Kidney (tissue), 14 donors: ENCODE measurements around the gene ABCG1. TPM values are rescaled to one million over a fixed set of nuclear protein-coding genes. Genes with fewer than 3 reads are reported as not detected.

ENCODE experiments used
- DNase-seq, 5 donors: peaks; one replicate each; pipeline ENCODE4 v3.0.0-alpha.2; 2013 to 2020
- FAIRE-seq: peaks from 2 replicates; lab custom pipeline; 2012; peaks lifted over from hg19 to GRCh38; lab: Jason Lieb, UNC
- H3K27ac ChIP-seq, 2 donors: one replicate each; pipeline ENCODE4 v1.7.0; 2013; ENCODE audit warnings: low read depth in 2 of 2, low read length in 2 of 2, inconsistent platforms in 1 of 2
- H3K27me3 ChIP-seq: one replicate; pipeline ENCODE4 v1.7.1; 2013; ENCODE audit warnings: low read length, inconsistent platforms; ENCODE audit not compliant: control insufficient read depth, insufficient read depth
- H3K36me3 ChIP-seq, 3 donors: one replicate each; pipeline versions ENCODE4 v1.7.0 to v1.7.1; 2013; ENCODE audit warnings: low read length in 3 of 3, control low read depth in 1 of 3, inconsistent platforms in 1 of 3; ENCODE audit not compliant: insufficient read depth in 3 of 3, control insufficient read depth in 2 of 3
- H3K4me1 ChIP-seq, 3 donors: one replicate each; pipeline versions ENCODE4 v1.7.0 to v1.7.1; 2013; ENCODE audit warnings: low read length in 3 of 3, inconsistent platforms in 1 of 3, low read depth in 1 of 3; ENCODE audit not compliant: control insufficient read depth in 2 of 3, insufficient read depth in 2 of 3
- H3K4me3 ChIP-seq, 3 donors: one replicate each; pipeline versions ENCODE4 v1.7.0 to v1.8.1; 2013; ENCODE audit warnings: low read length in 3 of 3, control low read depth in 1 of 3, inconsistent platforms in 1 of 3
- H3K9ac ChIP-seq, 3 donors: one replicate each; pipeline versions ENCODE4 v1.7.0 to v1.7.1; 2013; ENCODE audit warnings: low read length in 3 of 3, control low read depth in 1 of 3, inconsistent platforms in 1 of 3
- H3K9me3 ChIP-seq, 3 donors: one replicate each; pipeline versions ENCODE4 v1.7.0 to v1.7.1; 2013; ENCODE audit warnings: low read length in 3 of 3, control low read depth in 1 of 3, inconsistent platforms in 1 of 3; ENCODE audit not compliant: control insufficient read depth in 2 of 3, insufficient read depth in 1 of 3
- intact Hi-C: fragments of 100-400 bp; cut with DNase I; formaldehyde crosslinking; loops from one replicate; pipeline ENCODE4 v1.11.1; 2022
- polyA plus RNA-seq: library from polyadenylated mRNA; stranded (reverse); fragments of 350-450 nt; fragmentation: Illumina TruSeq; extraction: RNeasy Lipid Tissue Mini Kit (QIAGEN cat#74804); gene quantifications from one replicate; pipeline ENCODE4 v1.2.3, GENCODE V29; 2014; ENCODE audit warnings: low read depth, low replicate concordance; ENCODE audit not compliant: insufficient read depth
- total RNA-seq: library from RNA; stranded (reverse); fragmentation: NEBNext Ultra II Directional; extraction: Animal tissue kit (Norgen Biotek cat#: 25700); gene quantifications from one replicate; pipeline ENCODE4 v1.2.1, GENCODE V29; 2021
- TF ChIP-seq, protein P1 (sequence below): IDR thresholded peaks from 3 replicates; pipeline ENCODE4 v1.5.1; 2012; ENCODE audit warnings: mild to moderate bottlenecking, moderate library complexity, borderline replicate concordance; ENCODE audit not compliant: insufficient read depth; ENCODE audit errors: extremely low read depth
- donor health status: control.
- donor health status: control.
- donor health status: control.
- donor health status: control.
- donor health status: control.
- donor health status: DM: yes; HTN: yes; CAD: no.
- donor health status: Normal renal cell carcinoma (clear cell type).

The ABCG1 gene
- total and polyA plus RNA-seq, 2 donors from 2014 or later = 5.6 to 27.6 TPM

DNA sequence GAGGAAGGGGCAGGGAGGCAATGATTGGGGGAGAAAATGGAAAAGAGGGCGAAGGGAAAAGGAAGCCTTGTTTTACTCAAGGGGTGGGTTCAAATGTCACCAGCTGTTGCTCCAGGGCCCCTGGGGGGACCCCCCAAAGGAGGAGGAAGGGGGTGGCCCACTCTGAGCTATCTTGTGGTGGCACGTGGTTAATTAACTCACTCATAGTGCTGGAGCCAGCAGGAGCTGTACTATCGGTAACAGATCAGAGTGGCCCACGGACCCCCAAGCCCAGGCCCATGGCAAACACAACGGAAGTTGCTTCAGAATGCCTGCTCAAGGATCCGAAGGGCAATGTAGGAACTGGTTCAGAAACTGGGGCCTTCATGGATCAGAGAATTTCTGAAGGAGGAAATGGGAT, 124.6 kb downstream of the ABCG1 start:
- H3K9ac ChIP-seq = no peak overlapping the region
- intact Hi-C loops = no loop called here
- no peaks in the 10 kb centered on the region for H3K27me3 ChIP-seq
- H3K27ac ChIP-seq = no peak overlapping the region
- no peak for FAIRE-seq
- no peak overlapping the region for H3K4me3 ChIP-seq
- no peaks in the 10 kb centered on the region for H3K36me3 ChIP-seq
- peaks cover 0 to 3% (median 0%) of the 10 kb centered on the region in 3 donors for H3K4me1 ChIP-seq
- H3K9me3 ChIP-seq = no peaks in the 10 kb centered on the region
- no peak for DNase-seq
- TF ChIP-seq, protein P1, sequence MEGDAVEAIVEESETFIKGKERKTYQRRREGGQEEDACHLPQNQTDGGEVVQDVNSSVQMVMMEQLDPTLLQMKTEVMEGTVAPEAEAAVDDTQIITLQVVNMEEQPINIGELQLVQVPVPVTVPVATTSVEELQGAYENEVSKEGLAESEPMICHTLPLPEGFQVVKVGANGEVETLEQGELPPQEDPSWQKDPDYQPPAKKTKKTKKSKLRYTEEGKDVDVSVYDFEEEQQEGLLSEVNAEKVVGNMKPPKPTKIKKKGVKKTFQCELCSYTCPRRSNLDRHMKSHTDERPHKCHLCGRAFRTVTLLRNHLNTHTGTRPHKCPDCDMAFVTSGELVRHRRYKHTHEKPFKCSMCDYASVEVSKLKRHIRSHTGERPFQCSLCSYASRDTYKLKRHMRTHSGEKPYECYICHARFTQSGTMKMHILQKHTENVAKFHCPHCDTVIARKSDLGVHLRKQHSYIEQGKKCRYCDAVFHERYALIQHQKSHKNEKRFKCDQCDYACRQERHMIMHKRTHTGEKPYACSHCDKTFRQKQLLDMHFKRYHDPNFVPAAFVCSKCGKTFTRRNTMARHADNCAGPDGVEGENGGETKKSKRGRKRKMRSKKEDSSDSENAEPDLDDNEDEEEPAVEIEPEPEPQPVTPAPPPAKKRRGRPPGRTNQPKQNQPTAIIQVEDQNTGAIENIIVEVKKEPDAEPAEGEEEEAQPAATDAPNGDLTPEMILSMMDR = no peak

DNA sequence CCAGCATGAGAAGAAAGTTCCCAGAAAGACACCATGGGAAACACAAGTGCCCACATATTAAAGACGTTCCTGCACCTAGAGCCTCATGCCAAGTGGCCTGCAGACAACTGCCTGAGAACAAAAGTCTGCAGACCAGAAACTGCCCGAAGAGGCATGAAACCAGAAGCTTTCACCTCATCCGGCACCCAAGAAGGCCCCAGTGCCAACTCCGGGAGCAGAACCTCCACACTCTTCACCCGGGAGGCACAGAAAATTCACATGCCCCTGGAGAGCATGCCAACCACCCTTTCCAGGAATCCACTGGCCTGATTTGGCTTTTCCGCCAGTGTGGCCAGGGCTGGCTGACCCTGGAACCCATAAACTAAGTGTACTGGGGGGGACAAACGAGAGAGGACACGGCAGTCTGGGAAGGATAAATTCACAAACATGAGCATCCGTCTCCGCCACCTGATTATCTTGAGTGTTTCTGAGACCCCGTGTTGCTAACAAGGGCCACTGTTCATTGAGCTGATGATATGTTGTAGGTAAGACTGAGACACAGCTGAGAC, 125.1 kb downstream of the ABCG1 start:
- TF ChIP-seq, protein P1 = no peak
- H3K4me1 ChIP-seq = no peaks in the 10 kb centered on the region
- no peak overlapping the region for H3K4me3 ChIP-seq
- no peak overlapping the region for H3K27ac ChIP-seq
- H3K27me3 ChIP-seq = no peaks in the 10 kb centered on the region
- H3K9me3 ChIP-seq = no peaks in the 10 kb centered on the region
- intact Hi-C loops = no loop called here
- DNase-seq = no peak
- no peaks in the 10 kb centered on the region for H3K36me3 ChIP-seq
- no peak for FAIRE-seq
- H3K9ac ChIP-seq = no peak overlapping the region

DNA sequence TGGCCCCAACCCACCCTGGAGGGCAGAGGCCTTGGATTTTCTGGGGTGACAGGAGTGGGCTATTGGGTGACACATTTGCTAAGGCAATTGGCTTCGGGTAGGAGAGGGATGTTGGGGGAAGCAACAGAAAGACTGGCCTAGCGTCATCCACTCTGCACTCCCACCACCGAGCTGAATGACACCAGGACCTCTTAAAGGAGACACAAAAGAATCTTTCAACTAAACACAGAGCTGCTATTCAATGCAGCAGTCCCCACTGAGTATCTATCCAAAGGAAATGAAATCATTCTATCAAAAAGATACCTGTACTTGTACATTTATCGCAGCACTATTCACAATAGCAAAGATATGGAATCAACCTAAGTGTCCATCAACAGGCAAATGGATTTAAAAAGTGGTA, 125.7 kb downstream of the ABCG1 start:
- FAIRE-seq = no peak
- TF ChIP-seq, protein P1 = no peak
- no peaks in the 10 kb centered on the region for H3K27me3 ChIP-seq
- intact Hi-C loops = no loop called here
- no peak overlapping the region for H3K4me3 ChIP-seq
- H3K27ac ChIP-seq = no peak overlapping the region
- H3K9me3 ChIP-seq = no peaks in the 10 kb centered on the region
- H3K4me1 ChIP-seq = no peaks in the 10 kb centered on the region
- no peaks in the 10 kb centered on the region for H3K36me3 ChIP-seq
- H3K9ac ChIP-seq = no peak overlapping the region
- DNase-seq = no peak

DNA sequence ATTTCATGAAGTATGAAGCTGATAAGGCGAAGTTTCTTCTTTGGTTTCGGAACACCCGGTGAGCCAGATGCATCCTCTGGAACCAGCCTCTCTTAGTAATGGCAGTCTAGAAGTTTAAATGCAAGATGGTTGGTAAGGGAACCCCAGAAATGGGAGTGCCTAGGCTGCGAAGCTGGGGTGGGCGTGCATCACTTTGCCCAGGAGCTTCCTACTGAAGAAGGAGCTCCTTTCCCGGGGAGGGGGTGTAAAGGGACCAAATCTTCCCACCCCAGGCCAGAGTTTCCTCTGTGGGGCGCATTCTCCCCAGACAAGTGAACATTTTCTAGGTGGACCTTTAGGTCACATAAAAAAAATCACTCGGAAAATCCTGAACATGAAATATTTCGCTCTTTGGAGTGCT, 127.5 kb downstream of the ABCG1 start:
- TF ChIP-seq, protein P1 = no peak
- no peak overlapping the region for H3K27ac ChIP-seq
- FAIRE-seq (no peak), DNase-seq (no peak)
- H3K4me1 ChIP-seq = peaks cover 0 to 2% (median 0%) of the 10 kb centered on the region in 3 donors
- H3K4me3 ChIP-seq = no peak overlapping the region
- intact Hi-C loops = no loop called here
- no peak overlapping the region for H3K9ac ChIP-seq
- H3K36me3 ChIP-seq = no peaks in the 10 kb centered on the region
- no peaks in the 10 kb centered on the region for H3K27me3 ChIP-seq
- no peaks in the 10 kb centered on the region for H3K9me3 ChIP-seq
